Activated T-cell treated with anti-CD3 and anti-CD28 coated beads, Interleukin-2, amount 50 U/mL, for 4 hours (primary cell): ENCODE measurements around the gene TIMD4. TPM values are rescaled to one million over a fixed set of nuclear protein-coding genes. Genes with fewer than 3 reads are reported as not detected.
"Not testable (repeated sequence)": the region's sequence is repeated elsewhere in the genome, so short reads cannot be mapped to it uniquely, and the experiment has no call there.

Source experiments
- ATAC-seq, 2 donors: fragments of 200-7000 bp; cut with Tn5 transposase; one replicate each; pipeline ENCODE4 v1.10.0; 2021
- DNase-seq: peaks from one replicate; pipeline ENCODE4 v3.0.0-alpha.2; 2020
- H3K27me3 Mint-ChIP-seq: one replicate; pipeline ENCODE4 v1.8.0; 2021; ENCODE audit warnings: low read depth, mixed read lengths
- H3K36me3 Mint-ChIP-seq: one replicate; pipeline ENCODE4 v1.8.0; 2022; ENCODE audit warnings: mixed read lengths; ENCODE audit not compliant: insufficient read depth
- H3K4me1 Mint-ChIP-seq: one replicate; pipeline ENCODE4 v1.8.0; 2021; ENCODE audit warnings: low read depth, mixed read lengths
- H3K4me3 Mint-ChIP-seq: one replicate; pipeline ENCODE4 v1.8.0; 2021; ENCODE audit warnings: mild to moderate bottlenecking, moderate library complexity, mixed read lengths
- H3K9me3 Mint-ChIP-seq: one replicate; pipeline ENCODE4 v1.8.0; 2021; ENCODE audit warnings: mixed read lengths
- total RNA-seq, 3 donors: library from RNA; stranded (reverse); gene quantifications; one replicate each; pipeline ENCODE4 v1.2.1, GENCODE V29; 2021

TIMD4 gene
- total RNA-seq, 3 donors from 2014 or later = 0.52 to 1.4 (median 1.2) TPM

DNA sequence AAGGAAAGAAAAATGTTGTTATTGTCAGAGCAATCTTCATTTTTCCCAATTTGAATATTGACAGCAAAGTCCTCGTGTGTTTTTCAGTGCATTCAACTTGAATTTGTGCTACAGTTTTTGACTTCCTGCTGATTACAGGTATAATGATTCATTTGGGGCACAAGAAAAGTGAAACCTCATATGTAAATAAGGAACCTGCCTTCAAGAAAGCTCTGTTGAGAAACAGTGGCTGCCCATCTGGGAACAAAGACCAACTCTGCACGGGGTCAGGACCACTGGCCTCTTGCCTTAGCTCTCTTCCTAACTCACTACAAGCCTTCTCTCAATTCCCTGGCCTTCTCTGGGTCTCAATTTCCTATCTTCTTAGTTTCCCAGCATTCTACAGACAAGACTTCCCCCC is 21.0 kb downstream of the TIMD4 start:
- Mint-ChIP-seq H3K36me3 (no peaks in the 10 kb centered on the region), H3K9me3 (no peaks in the 10 kb centered on the region), H3K4me1 (peaks cover 13% of the 10 kb centered on the region), H3K27me3 (no peaks in the 10 kb centered on the region), H3K4me3 (no peak overlapping the region)
- DNase-seq = no peak
- ATAC-seq = peak in 1 of 2 donors; percentile 51

- not testable (repeated sequence) for ATAC-seq, H3K36me3 Mint-ChIP-seq, DNase-seq, H3K9me3 Mint-ChIP-seq, H3K4me3 Mint-ChIP-seq, H3K27me3 Mint-ChIP-seq
- peaks cover 13% of the 10 kb centered on the region for H3K4me1 Mint-ChIP-seq
These were observed 22.6 kb downstream of the TIMD4 start for GRCh38 chr5:156940462-156940861.

DNA sequence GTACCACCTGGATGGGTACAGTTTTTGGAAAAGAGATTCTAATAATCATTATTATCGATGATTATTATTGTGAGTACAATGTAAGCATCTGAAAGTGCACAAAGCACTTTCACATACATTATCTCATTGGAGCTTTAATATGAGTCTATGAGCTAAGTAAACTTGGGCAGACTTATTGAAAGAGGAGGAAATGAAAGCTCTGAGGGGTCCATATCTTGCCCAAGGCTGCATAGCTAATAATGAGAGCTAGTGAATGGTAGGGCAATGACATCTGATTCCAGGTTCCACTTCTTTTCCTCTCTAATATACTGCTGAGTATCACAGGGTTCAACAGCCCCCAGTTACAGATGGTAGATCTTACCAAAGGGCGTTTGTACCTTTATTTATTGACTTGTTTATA is 26.1 kb downstream of the TIMD4 start:
- H3K36me3 Mint-ChIP-seq = no peaks in the 10 kb centered on the region
- H3K4me1 Mint-ChIP-seq = peaks cover 31% of the 10 kb centered on the region
- H3K27me3 Mint-ChIP-seq = no peaks in the 10 kb centered on the region
- H3K4me3 Mint-ChIP-seq = no peak overlapping the region
- no peaks in the 10 kb centered on the region for H3K9me3 Mint-ChIP-seq
- ATAC-seq (no peak), DNase-seq (no peak)

GRCh38 chr5:156934450-156935211 is 28.4 kb downstream of the TIMD4 start:
- H3K4me3 Mint-ChIP-seq = no peak overlapping the region

GRCh38 chr5:156929366-156929948 is 33.6 kb downstream of the TIMD4 start:
- H3K27me3 Mint-ChIP-seq = no peaks in the 10 kb centered on the region
- ATAC-seq (peak; percentile 54 to 55), DNase-seq (no peak)
- H3K36me3 Mint-ChIP-seq = no peaks in the 10 kb centered on the region
- H3K9me3 Mint-ChIP-seq = peaks cover 5% of the 10 kb centered on the region
- H3K4me1 Mint-ChIP-seq = peaks cover 69% of the 10 kb centered on the region
- H3K4me3 Mint-ChIP-seq = no peak overlapping the region

More at GRCh38 chr5:156934450-156935211, 28.4 kb downstream of the TIMD4 start:
- Mint-ChIP-seq H3K36me3 (no peaks in the 10 kb centered on the region), H3K27me3 (no peaks in the 10 kb centered on the region), H3K4me1 (peaks cover 38% of the 10 kb centered on the region), H3K9me3 (peaks cover 5% of the 10 kb centered on the region)
- ATAC-seq (peak; percentile 79), DNase-seq (peak; percentile 35)

GRCh38 chr5:156927545-156927944 is 35.5 kb downstream of the TIMD4 start:
- no peak for DNase-seq
- no peak for ATAC-seq
- Mint-ChIP-seq H3K4me3 (no peak overlapping the region), H3K27me3 (no peaks in the 10 kb centered on the region), H3K4me1 (peaks cover 62% of the 10 kb centered on the region), H3K36me3 (no peaks in the 10 kb centered on the region), H3K9me3 (peaks cover 5% of the 10 kb centered on the region)

DNA sequence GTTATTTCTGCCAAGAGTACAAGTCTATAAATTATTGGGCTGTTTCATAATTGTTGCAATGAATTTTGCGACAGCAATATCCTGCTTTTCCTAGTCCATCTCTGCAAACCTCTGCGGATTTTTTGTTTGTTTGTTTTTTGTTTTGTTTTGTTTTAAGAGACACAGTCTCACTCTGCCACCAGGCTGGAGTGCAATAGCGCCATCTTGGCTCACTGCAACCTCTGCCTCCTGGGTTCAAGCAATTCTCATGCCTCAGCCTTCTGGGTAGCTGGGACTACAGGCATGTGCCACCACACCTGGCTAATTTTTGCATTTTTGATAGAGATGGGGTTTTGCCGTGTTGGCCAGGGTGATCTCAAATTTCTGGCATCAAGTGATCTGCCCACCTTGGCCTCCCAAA is 37.3 kb downstream of the TIMD4 start:
- not testable (repeated sequence) for H3K36me3 Mint-ChIP-seq, DNase-seq, H3K9me3 Mint-ChIP-seq, ATAC-seq, H3K27me3 Mint-ChIP-seq, H3K4me3 Mint-ChIP-seq
- H3K4me1 Mint-ChIP-seq = peaks cover 62% of the 10 kb centered on the region

GRCh38 chr5:156922207-156922792 is 40.7 kb downstream of the TIMD4 start:
- no peaks in the 10 kb centered on the region for H3K27me3 Mint-ChIP-seq
- H3K4me1 Mint-ChIP-seq = peaks cover 57% of the 10 kb centered on the region
- DNase-seq = no peak
- ATAC-seq = peak; percentile 33 to 39
- peaks cover 3% of the 10 kb centered on the region for H3K9me3 Mint-ChIP-seq
- peak overlapping the region; percentile 40 for H3K4me3 Mint-ChIP-seq
- peaks cover 3% of the 10 kb centered on the region for H3K36me3 Mint-ChIP-seq

GRCh38 chr5:156920861-156921431 is 42.1 kb downstream of the TIMD4 start:
- Mint-ChIP-seq H3K4me1 (peaks cover 53% of the 10 kb centered on the region), H3K27me3 (no peaks in the 10 kb centered on the region), H3K36me3 (peaks cover 3% of the 10 kb centered on the region), H3K4me3 (no peak overlapping the region), H3K9me3 (peaks cover 3% of the 10 kb centered on the region)
- ATAC-seq = peak; percentile 39 to 41
- no peak for DNase-seq

- H3K36me3 Mint-ChIP-seq = peaks cover 3% of the 10 kb centered on the region
These were observed 42.8 kb downstream of the TIMD4 start for GRCh38 chr5:156920042-156920860.

GRCh38 chr5:156918311-156918845 is 44.6 kb downstream of the TIMD4 start:
- peaks cover 3% of the 10 kb centered on the region for H3K36me3 Mint-ChIP-seq
- H3K27me3 Mint-ChIP-seq = no peaks in the 10 kb centered on the region
- H3K4me3 Mint-ChIP-seq = no peak overlapping the region
- H3K9me3 Mint-ChIP-seq = peaks cover 3% of the 10 kb centered on the region
- H3K4me1 Mint-ChIP-seq = peaks cover 67% of the 10 kb centered on the region
- DNase-seq (no peak), ATAC-seq (no peak)

More at GRCh38 chr5:156920042-156920860, 42.8 kb downstream of the TIMD4 start:
- Mint-ChIP-seq H3K4me1 (peaks cover 56% of the 10 kb centered on the region), H3K4me3 (peak overlapping the region; percentile 31), H3K27me3 (no peaks in the 10 kb centered on the region), H3K9me3 (peaks cover 3% of the 10 kb centered on the region)
- peak; percentile 15 for DNase-seq
- ATAC-seq = peak; percentile 84 to 85

DNA sequence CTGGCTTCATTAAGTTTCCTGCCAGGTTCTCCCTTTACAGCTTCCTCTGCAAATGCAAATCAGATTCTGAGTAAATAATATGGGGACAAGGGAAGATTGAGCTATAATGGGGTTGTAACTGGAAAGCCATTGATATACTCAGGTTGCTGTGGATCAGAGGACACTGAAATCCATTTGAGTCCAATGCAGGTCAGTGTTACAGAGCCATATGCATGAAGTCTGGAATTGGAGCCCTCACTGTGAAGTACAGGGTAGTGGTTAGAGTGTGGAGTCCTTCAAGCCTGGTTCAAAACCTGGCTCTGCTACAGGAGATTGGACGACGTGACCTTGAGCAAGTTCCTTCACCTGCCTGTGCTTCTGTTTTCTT is 48.7 kb downstream of the TIMD4 start:
- no peak for DNase-seq
- peaks cover 9% of the 10 kb centered on the region for H3K9me3 Mint-ChIP-seq
- H3K27me3 Mint-ChIP-seq = no peaks in the 10 kb centered on the region
- H3K36me3 Mint-ChIP-seq = peaks cover 2% of the 10 kb centered on the region
- peak overlapping the region; percentile 60 for H3K4me3 Mint-ChIP-seq
- no peak for ATAC-seq
- peaks cover 54% of the 10 kb centered on the region for H3K4me1 Mint-ChIP-seq

DNA sequence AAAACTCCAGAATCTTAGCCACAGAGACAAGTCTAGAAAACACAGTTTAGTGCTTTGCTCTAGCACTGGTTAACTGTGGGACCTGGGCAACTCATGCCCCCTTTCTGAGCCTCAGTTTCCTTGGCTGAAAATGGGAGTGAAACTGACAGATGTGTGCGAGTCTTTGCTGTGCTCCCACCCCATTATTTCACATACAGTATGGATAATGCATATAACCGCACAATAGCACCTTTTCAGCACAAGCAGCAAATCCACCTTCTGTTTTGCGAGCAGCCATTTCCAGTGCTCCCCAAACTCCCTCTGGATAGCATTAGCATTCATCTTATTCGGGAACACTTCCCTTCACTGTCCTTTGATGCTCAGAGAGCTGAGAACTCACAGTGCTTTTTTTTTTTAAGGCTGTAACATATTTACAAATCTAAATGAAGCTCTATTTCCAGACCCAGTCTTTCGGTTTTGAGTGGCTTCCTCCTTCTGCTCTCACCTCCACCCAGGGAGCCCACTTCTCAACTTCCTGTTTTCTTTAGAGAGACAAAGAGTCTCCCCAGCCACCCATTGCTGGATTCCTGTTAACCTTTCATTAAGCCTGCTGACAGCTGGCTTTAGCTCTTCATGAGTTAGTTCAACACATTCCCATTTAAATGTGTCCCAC is 49.2 kb downstream of the TIMD4 start:
- no peak for DNase-seq
- peak overlapping the region; percentile 60 for H3K4me3 Mint-ChIP-seq
- peak; percentile 60 to 66 for ATAC-seq
- no peaks in the 10 kb centered on the region for H3K27me3 Mint-ChIP-seq
- H3K4me1 Mint-ChIP-seq = peaks cover 49% of the 10 kb centered on the region
- peaks cover 2% of the 10 kb centered on the region for H3K36me3 Mint-ChIP-seq
- peaks cover 9% of the 10 kb centered on the region for H3K9me3 Mint-ChIP-seq
